Right renal pelvis (tissue), 4 donors: ENCODE measurements around the gene WDFY3. TPM values are rescaled to one million over a fixed set of nuclear protein-coding genes. Genes with fewer than 3 reads are reported as not detected.
A peak's percentile ranks its signal among the peaks of the same experiment; 100 is the strongest.
"Not testable (repeated sequence)": the region's sequence is repeated elsewhere in the genome, so short reads cannot be mapped to it uniquely, and the experiment has no call there.

ENCODE experiments used
- DNase-seq, 4 donors: peaks; one replicate each; pipeline ENCODE4 v3.0.0-alpha.2; 2013; ENCODE audit warnings: low read depth in 4 of 4, low spot score in 3 of 4, missing footprints in 1 of 4
- polyA plus RNA-seq, 4 donors: library from polyadenylated mRNA; unstranded; fragments of 120-200 nt; gene quantifications; one replicate each; pipeline ENCODE4 v1.2.1, GENCODE V29; 2013; ENCODE audit not compliant: insufficient read length in 4 of 4

WDFY3 gene
- polyA plus RNA-seq, 4 donors = 46.3 to 53.4 (median 48.4) TPM

DNA sequence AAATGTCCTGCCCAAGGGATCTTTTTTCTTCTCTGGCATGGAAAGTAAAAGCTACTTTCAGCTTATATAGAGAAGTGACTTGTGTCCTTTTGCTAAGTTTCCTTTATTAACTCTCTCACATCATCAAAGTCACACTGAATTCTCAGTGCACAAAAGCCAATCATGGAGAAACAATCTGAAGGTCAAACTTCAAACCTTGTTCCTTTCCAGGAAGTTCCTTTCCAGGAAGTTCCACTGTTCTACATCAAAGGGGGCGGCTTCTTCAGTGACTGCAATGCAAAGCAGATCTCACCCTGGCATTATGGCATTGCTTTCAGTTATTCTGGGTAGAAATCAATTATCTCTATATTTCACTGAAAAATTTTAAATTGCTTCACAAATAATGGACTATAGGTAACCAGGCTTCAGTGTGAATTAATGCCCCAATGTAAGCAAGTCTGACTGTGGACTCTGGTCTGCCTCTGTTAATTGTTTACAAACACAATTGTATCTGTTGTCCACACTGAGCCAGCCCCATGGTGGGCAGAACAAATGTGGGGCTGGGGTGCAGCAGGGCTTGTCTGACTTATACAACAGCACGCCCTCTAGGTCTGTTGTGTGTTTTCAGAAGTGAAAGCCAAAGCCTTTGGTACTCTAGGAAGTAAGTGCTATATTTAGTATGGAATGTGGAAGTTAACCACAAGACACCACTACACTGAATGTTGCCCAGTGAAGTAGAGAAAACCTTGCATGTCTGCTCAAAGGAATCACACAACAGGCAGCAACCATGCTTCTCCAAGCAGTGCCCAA is 284.8 kb downstream of the WDFY3 start:
- DNase-seq = peak in 1 of 4 donors; percentile 27

DNA sequence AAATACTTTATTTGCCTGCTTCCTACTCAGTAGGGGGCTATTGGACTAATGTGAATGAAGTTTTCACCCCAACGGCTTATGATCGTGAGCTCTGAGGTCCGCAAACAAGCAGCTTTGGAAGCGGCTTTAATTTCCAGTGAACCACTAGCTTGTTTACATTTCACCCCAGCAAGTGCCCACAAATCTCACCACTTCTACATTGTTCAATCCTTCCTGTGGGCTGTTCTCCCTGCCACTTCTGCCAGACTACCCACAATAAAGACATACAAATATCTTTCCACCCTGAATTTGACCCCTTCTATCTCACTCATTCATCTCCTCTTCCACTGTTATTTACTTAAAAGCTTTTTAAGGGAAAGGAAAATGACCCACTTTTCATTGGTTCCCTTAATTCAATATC is 285.5 kb downstream of the WDFY3 start:
- DNase-seq = no peak

DNA sequence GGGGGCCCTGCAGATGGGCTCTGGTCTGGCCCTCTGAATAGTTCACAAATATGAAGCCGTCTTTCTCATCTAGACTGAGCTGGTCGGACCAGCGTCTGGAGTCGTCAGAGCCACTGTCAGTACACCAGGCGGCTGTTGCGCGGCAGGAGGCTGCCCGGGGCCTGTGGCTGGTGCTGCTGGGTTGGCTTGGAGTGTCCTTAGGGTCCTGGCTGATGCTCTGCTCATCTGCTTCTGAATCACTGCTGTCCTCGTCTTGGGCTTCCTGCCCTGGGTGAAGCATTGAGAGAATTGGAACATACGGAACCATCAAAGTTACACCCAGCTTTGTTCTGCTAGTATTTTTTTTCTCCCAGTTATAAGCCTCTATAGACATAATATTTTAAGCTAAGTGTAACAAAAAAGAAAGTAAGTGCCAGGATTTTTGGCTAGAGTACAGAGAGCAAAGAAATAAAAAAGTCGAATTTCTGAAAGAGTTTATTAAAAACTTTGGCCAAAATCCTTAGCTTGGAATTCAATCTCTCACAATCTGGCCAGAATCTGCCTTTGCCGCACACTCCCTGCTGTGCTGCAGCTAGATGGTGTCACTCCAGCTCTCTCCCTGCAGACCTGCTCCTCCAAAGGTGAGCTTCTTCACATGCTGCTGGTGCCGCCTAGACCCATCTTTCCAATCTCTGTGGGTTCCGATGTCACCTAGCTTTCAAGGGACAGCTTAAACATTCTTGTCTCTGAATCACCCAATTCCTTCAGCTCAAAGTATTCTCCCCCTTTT is 287.3 kb downstream of the WDFY3 start:
- DNase-seq = no peak

DNA sequence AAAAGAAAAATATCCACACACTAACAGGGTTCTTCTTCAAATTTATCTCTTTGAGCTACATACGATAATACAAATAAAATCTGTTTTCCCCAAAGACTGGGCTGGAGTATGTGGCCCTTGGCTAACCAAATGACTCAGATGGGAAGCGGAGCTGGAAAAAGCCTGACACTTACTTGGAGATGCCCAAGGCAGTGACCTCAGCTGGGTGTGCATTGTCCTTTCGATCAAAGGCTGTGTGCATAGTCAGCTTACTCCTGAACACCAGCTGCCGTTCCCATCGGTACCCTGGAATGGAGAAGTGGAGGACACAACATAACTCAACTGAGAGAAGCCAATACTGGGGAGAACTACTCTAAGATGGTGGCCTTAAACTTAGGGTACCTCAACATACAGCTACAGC is 288.5 kb downstream of the WDFY3 start:
- DNase-seq = no peak

DNA sequence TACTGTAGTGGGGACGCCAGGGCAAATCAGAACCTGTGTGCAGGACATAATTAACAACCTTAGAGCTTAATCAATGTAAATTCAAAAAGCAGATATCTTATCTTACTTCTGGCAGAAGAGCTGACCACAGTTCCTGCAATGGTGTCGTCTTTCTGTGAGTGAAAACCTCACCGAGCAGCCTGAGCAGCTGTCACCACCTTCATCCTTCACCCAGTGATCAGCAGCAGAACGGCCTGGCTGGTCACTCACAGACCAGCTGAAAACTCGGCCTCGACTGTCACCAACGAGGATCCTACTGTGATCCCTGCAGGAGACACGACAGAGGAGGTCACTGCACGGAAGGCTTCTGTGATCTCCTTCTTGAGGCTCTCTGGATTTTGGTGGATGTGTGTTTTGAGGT is 289.4 kb downstream of the WDFY3 start:
- DNase-seq = no peak

DNA sequence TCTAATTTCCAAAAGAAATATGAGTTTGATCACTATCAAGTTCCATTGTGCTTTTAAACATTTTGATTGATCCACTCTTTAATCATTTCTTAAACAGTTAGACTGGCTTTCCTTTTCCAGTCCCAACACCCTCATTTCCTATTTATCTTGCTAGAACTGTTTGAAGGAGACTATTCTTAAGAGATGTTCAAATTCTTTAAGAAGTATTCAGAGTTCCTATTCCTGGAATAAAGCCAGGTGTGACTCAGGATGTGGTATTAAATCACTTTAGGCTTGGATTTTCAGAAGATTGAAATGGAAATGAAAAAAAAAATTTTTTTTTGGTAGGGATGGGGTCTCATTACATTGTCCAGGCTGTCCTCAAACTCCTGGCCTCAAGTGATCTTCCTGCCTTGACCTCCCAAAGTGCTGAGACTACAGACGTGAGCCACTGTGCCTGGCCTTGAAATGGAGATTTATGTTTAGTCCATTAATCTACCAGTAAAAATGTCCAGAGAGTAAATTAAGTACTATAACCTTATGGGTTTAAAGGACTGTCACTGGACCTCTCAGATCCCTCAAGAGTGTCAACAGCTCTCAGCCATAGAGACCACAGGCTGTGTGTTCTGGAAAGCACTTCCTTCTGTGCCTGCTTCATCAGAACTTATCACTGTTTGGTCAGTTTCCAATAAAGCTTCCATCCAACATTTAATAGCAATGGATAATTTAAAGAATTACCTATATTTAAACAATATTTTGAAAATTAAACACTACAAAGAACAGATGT is 292.8 kb downstream of the WDFY3 start:
- peak in 1 of 4 donors; percentile 17 for DNase-seq

DNA sequence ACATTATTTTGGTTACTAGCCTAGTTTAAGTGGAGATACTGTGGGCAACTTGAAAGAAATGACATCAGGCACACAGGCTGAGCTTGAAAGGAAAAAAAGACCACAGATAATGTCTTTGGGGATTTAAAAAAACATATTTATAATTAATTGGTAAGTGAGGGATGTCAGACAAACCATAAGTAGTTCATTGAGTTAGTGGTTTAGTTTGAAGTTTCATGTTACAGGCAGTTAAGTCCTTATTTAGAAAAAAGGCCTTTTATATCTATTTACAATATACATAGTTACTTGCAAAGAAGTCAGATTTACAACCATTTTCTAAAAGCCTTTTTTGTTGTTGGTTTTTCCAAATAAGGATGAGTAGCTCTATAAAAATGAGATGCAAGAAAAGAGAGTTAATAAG is 294.3 kb downstream of the WDFY3 start:
- no peak for DNase-seq

DNA sequence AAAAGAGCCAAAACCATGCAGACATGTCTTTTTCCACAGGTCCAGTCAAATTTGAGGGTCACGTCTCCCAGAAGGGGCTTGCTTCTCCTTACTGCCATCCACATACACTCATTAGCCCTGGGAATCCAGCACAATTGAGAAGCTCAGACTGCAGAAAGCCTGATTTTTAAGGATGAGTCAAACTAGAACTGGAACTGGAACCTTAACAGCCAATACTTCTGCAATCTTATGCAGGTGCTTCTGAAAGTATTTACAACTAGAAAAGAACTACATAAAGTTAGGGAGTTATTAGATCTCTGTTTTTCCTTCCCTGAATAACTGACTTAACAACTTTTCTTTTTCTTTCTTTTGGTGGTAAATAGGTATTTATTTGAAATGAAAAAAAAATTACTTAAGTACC is 297.3 kb downstream of the WDFY3 start:
- no peak for DNase-seq

DNA sequence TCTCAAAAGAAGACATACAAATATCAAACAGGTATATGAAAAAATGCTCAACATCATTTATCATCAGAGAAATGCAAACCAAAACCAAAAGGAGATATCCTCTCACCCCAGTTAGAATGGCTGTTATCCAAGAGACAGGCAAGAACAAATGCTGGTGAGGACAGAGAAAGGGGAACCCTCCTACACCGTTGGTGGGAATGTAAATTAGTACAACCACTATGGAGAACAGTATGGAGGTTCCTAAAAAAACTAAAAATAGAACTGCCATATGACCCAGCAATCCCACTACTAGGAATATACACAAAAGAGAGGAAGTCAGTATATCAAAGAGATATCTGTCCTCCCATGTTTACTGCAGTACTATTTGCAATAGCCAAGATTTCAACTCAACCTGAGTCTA is 300.1 kb downstream of the WDFY3 start:
- DNase-seq = no peak

DNA sequence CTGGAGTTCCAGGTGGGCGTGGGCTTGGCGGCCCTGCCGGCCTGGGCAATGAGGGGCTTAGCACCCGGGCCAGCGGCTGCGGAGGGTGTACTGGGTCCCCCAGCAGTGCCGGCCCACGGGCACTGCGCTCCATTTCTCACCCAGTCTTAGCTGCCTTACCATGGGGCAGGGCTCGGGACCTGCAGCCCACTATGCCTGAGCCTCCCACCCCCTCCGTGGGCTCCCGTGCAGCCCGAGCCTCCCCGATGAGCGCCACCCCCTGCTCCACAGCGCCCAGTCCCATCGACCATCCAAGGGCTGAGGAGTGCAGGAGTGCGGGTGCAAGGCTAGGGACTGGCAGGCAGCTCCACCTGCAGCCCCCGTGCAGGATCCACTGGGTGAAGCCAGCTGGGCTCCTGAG is 301.7 kb downstream of the WDFY3 start:
- not testable (repeated sequence) for DNase-seq

DNA sequence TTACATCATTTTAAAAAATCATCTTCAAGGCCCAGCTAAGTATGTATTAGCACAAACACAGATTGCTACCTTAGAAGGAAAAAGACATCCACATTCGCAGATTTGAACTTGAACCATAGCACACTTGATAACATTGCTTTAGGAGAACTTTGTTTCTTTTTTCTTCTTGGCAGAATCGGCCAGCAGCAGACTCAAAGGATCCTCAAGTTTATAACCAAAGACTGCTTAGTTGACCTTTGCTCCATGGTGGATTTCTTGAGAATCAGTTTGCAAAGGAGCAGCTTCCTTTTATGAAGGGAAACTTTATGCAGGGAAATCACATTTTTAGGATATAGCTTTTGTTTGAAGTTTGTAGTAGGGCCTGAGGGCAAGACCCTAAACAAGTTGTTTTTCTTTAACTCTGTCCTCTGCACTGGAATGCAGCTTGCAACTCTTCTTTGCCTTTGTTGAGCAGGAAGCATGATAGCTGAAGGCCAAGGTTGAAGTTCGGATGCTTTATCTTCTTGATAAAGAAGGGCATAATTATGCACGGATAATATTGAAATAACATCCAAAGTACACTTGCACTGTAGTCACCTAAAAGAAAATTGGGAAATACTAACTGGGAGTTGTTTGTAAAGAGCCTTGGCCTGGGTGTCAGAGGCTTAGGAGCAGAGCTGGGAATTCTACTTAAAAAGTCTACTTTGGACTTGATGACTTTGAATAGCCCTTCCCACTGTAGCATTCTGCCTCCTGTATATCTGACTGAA is 305.1 kb downstream of the WDFY3 start:
- no peak for DNase-seq

DNA sequence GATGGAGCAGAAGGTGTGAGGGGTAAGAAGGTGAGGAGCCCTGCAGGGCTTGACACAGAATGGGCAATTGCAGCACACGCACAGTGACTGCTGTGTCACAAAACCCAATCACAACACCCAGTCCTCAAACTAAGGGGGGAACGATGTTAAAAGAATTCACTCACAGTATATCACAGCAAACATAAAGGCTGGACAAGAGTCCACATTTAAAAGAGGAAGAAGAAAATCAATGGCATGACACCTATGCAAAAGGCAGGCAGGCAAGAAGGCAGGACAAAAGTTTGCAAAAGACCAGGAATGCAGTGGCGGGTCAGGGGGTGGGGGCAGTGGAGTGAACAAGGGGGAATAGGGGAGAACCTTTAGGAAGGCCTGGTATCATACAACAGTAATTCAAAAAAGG is 305.9 kb downstream of the WDFY3 start:
- DNase-seq = no peak

DNA sequence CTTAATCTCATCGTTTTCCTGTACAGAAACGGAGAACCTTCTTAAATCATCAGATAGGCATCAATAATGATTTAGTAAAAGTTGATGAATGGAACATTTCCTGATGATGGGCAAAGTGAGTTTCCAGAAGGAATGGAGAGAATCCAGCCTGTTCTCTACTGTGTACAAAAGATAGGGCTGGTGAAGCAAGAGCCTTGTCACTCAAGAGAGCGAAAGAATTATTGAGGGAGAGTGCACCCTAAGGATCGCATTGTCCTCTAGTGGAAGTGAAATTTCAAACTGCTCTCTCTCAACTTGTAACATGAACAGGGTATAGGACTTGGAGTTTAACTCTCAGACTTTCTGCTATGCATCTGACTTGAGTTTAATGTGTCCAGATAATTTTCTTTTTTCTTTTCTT is 314.0 kb downstream of the WDFY3 start:
- no peak for DNase-seq

DNA sequence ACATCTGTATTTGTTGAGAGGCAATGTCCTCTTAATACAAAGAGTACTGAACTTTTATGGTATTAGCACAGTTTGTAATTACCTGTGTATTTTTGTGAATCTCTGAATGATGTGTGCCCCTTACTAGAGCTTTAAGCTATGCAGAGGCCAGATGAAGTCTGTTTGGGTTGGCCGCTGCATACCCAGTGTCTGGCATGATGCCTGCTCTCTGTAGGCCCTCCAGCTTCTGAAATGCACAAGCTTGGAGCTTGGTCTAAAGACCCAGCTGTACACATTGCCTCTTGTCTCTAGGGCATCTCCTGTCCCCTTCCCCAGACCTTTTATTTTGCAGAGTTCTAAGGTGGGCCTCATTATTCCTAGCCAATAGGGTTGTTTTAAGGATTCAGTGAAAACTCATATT is 315.0 kb downstream of the WDFY3 start:
- no peak for DNase-seq

DNA sequence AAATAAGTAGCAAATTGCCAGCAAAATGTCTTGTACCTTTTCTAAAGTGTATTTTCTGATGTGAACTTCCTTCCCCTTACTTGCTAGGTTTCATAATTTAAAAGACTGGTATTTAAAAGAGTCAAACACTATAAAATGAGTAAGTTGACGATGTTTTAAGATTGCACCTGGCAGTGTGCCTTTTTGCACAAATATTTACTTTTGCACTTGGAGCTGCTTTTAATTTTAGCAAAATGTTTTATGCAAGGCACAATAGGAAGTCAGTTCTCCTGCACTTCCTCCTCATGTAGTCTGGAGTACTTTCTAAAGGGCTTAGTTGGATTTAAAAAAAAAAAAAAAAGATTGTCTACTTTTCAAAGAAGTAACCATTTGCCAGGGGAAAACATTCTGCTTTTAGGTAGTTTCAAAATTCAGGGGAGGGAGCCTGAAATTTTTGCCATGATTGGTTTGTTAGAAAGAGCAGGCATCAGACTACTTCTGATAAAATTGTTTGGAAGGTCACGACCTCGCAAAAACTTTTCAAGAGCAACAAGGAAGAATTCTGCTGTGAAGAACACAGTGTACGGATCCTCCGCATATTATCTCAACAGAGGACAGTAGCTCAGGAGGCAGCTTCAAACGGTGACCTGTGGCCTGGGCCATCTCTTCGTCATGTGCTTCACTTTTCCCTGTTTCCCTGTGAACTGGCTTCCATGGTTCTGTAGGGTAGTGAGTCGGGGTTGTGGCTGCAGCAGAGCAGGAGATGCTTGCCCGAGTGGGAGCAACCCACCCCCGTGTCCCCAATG is 317.4 kb downstream of the WDFY3 start:
- DNase-seq = no peak

DNA sequence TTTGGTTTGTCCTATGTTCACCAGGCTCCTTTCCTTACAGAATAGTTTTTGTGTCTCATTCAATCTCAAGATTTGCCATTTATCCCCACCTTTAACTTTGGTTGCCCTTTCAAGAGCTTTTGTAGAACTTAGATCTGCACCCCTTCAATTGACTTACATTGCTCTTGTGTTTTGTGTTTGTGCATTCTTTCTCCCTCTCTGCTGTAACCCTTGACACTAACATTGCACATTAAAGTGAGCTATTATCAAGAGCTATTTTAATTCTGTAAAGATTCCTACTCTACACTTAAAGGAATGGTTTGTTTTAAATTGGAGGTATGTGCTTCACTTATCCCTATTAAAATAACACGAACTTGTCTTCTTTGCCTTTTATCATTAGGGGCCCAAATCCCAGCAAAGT is 318.3 kb downstream of the WDFY3 start:
- no peak for DNase-seq

DNA sequence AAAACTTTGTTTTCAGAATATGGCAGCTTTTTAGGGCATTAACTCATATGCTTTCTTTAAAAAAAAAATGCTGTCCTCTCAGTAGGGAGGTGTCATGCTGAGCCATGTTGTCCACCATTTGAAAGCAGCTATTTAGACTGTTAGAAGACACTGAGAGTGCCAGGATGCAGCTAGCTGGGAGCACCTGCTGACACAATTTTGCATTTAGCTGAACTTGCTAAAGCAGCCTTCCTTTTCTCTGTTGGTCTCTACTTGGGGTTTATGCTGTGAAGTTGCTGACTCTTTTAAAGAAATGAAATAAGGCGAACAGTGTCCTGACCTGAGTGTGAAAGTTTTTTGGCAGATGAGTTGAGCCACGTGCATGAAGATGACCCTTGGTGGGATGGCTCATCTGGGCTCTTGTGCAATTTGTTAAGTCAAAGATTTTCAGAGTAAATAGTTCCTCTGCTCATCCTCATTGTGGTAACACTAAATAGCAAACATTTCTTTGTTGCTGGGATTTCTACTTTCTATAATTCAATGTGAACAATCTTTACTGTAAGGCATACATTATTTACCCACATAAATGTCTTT is 319.1 kb downstream of the WDFY3 start:
- DNase-seq = no peak

DNA sequence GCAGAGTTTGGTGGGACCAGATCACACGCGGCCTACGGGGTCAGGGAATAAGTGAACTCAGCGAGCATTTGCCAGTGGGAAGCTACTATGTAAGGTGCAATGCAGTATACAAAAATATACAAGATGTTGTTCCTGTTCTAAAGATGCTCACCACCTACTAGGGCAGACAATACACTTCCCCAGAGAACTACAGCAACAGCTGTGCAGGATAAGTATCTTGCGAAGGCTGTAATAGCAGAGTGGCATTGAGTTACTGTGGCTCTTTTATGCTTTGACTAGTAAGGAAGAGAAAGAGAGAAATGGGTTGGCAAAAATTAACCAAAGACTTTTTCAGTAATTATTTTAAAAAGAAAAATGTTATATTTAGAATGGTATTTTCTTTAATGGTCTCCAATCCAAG is 322.4 kb downstream of the WDFY3 start:
- DNase-seq = no peak

DNA sequence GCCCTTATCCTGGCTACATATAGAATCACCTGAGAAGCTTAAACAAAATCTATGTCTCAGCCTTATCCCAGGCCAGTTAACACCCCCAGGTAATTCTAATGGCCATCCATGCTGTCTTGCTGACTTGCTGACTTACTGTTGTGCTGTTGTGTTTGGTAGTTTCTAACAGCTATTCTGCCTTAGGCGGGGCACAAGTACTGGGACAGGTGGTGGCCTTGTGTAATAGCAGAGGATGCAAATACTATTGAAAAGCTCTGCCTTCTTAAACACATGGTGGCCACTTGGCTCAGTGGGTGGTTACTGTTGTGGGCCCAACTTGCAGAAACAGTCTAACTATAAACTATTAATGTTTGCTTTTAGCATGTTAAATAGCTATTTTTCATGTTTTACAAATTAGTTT is 327.3 kb downstream of the WDFY3 start:
- DNase-seq = no peak

DNA sequence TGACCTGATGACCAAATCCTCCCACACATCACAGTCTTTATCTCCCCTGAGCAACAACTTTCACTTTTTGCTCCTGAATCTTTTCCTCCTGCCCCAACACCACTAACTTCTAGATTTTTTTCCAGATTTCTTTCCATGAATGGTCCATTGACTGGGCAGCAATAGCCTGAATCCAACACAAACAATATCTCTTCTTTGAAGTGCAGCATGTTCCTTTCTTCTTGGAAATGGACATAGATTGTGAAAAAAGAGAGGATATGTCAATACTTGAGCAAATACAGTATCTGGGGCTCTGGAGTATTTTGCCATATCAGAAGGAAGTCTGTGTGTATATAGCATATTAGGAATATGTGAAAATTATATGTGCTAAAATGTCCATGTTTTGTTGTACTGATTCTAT is 328.4 kb downstream of the WDFY3 start:
- no peak for DNase-seq
